Fibroblast of lung (primary cell): Measurements from ENCODE around the gene HMCN2. TPM values are rescaled to one million over a fixed set of nuclear protein-coding genes. Genes with fewer than 3 reads are reported as not detected.
"Not testable (repeated sequence)": the region's sequence is repeated elsewhere in the genome, so short reads cannot be mapped to it uniquely, and the experiment has no call there.

ENCODE experiments used
- DNase-seq, 2 donors: peaks; one replicate each; pipeline versions ENCODE4 v3.0.0 to v3.0.0-alpha.2; 2010; ENCODE audit warnings: low read depth in 2 of 2
- H2AFZ ChIP-seq: 2 replicates; pipeline ENCODE4 v1.5.1; 2012; ENCODE audit warnings: low read length, control low read depth, inconsistent platforms
- H3K27ac ChIP-seq: 2 replicates; pipeline ENCODE4 v1.5.1; 2011; ENCODE audit warnings: low read length, control low read depth; ENCODE audit not compliant: insufficient read depth
- H3K27me3 ChIP-seq: 2 replicates; pipeline ENCODE4 v1.5.1; 2011; ENCODE audit warnings: mild to moderate bottlenecking, low read length; ENCODE audit not compliant: control insufficient read depth, insufficient read depth
- H3K36me3 ChIP-seq: 2 replicates; pipeline ENCODE4 v1.5.1; 2011; ENCODE audit warnings: low read length; ENCODE audit not compliant: control insufficient read depth, insufficient read depth
- H3K4me1 ChIP-seq: 2 replicates; pipeline ENCODE4 v1.5.1; 2011; ENCODE audit warnings: low read length; ENCODE audit not compliant: control insufficient read depth, insufficient read depth; ENCODE audit errors: extremely low read depth
- H3K4me2 ChIP-seq: 2 replicates; pipeline ENCODE4 v1.5.1; 2011; ENCODE audit warnings: low read length, control low read depth; ENCODE audit not compliant: insufficient read depth; ENCODE audit errors: extremely low read depth
- H3K4me3 ChIP-seq, 4 experiments: fragments of 200-600 bp in 1 of 4; sonication (generic) in 1 of 4; replicated peaks in 1 of 4; 2 replicates each; pipeline ENCODE4 v1.5.1; 2011 to 2016; ENCODE audit warnings: low read length in 4 of 4, low read depth in 3 of 4, mild to moderate bottlenecking in 3 of 4, control low read depth in 2 of 4, inconsistent platforms in 1 of 4, mixed read lengths in 1 of 4; ENCODE audit not compliant: insufficient read depth in 1 of 4; ENCODE audit errors: control extremely low read depth in 1 of 4
- H3K79me2 ChIP-seq: 2 replicates; pipeline ENCODE4 v1.5.1; 2012; ENCODE audit warnings: mild to moderate bottlenecking, low read length, inconsistent platforms; ENCODE audit not compliant: control insufficient read depth, insufficient read depth
- H3K9ac ChIP-seq: 2 replicates; pipeline ENCODE4 v1.5.1; 2011; ENCODE audit warnings: mild to moderate bottlenecking, low read length, control low read depth; ENCODE audit not compliant: insufficient read depth
- H3K9me3 ChIP-seq: 2 replicates; pipeline ENCODE4 v1.5.1; 2012; ENCODE audit warnings: low read depth, low read length; ENCODE audit not compliant: control insufficient read depth, insufficient read depth
- H4K20me1 ChIP-seq: 2 replicates; pipeline ENCODE4 v1.5.1; 2011; ENCODE audit warnings: low read length; ENCODE audit not compliant: control insufficient read depth, insufficient read depth; ENCODE audit errors: extremely low read depth
- EZH2 ChIP-seq: IDR thresholded peaks from 2 replicates; pipeline ENCODE4 v1.5.1; 2012; ENCODE audit warnings: low read length, control low read depth, mild to moderate bottlenecking; ENCODE audit errors: missing control alignments
- polyA plus RNA-seq, 2 donors: library from polyadenylated mRNA; depleted of rRNA in 1 of 2; stranded (reverse) in 1 of 2; unstranded in 1 of 2; fragments of >200 nt; gene quantifications; 2 replicates each; pipeline ENCODE4 v1.2.1, GENCODE V29; 2011 to 2012; ENCODE audit warnings: missing spikeins in 1 of 2
- total RNA-seq: library from RNA; depleted of rRNA; stranded (reverse); fragments of >200 nt; gene quantifications from 2 replicates; pipeline ENCODE4 v1.2.1, GENCODE V29; 2014
- TF ChIP-seq, protein P1 (sequence below), 2 donors: IDR thresholded peaks in 1 of 2; conservative IDR thresholded peaks in 1 of 2; 1 replicate in 1 of 2; 2 replicates in 1 of 2; pipeline ENCODE4 v1.5.1; 2011 to 2012; ENCODE audit warnings: low read length in 2 of 2, control low read depth in 1 of 2, inconsistent platforms in 1 of 2, low read depth in 1 of 2, mild to moderate bottlenecking in 1 of 2

Gene HMCN2
- total and polyA plus RNA-seq, 2 donors (not counting 1 experiment from before 2014, with no cell fraction given): under 0.01 TPM; not detected in 1

DNA sequence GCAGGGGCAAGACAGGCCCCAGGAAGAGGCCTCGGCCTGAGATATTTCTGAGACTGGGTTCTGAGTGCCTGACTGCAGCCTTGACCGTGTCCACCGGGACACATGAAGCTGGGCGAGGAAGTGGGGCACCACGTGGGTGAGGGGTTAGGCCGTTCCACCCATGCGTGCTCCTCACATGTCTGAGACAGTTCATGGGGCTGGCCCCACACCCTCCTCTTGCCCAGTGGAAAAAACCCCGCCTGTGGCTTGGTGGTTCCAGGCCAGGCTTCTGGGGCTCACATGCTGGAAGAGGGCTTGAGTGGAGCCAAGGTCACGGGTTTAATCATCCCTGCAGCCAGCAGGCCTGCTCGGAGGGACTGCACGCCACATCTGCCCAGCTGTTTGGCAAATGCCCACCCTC is 11.4 kb downstream of the HMCN2 start:
- TF ChIP-seq EZH2: no peak
- TF ChIP-seq, protein P1, sequence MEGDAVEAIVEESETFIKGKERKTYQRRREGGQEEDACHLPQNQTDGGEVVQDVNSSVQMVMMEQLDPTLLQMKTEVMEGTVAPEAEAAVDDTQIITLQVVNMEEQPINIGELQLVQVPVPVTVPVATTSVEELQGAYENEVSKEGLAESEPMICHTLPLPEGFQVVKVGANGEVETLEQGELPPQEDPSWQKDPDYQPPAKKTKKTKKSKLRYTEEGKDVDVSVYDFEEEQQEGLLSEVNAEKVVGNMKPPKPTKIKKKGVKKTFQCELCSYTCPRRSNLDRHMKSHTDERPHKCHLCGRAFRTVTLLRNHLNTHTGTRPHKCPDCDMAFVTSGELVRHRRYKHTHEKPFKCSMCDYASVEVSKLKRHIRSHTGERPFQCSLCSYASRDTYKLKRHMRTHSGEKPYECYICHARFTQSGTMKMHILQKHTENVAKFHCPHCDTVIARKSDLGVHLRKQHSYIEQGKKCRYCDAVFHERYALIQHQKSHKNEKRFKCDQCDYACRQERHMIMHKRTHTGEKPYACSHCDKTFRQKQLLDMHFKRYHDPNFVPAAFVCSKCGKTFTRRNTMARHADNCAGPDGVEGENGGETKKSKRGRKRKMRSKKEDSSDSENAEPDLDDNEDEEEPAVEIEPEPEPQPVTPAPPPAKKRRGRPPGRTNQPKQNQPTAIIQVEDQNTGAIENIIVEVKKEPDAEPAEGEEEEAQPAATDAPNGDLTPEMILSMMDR (conservative IDR thresholded peaks at IDR 0.05 in 1 of 2, IDR thresholded peaks at IDR 0.05 in 1 of 2; ENCODE audit: low read depth in 1 of 2, low read length in 2 of 2): no peak
- no peak overlapping the region for H3K9ac ChIP-seq
- H3K36me3 ChIP-seq: no peaks in the 10 kb centered on the region
- no peak overlapping the region for H3K4me3 ChIP-seq
- no peaks in the 10 kb centered on the region for H3K79me2 ChIP-seq
- H4K20me1 ChIP-seq: no peaks in the 10 kb centered on the region
- H3K4me2 ChIP-seq: no peak overlapping the region
- H3K27me3 ChIP-seq: no peaks in the 10 kb centered on the region
- DNase-seq: no peak
- H3K9me3 ChIP-seq: no peaks in the 10 kb centered on the region
- no peaks in the 10 kb centered on the region for H3K4me1 ChIP-seq
- no peak overlapping the region for H3K27ac ChIP-seq
- H2AFZ ChIP-seq: no peak overlapping the region

DNA sequence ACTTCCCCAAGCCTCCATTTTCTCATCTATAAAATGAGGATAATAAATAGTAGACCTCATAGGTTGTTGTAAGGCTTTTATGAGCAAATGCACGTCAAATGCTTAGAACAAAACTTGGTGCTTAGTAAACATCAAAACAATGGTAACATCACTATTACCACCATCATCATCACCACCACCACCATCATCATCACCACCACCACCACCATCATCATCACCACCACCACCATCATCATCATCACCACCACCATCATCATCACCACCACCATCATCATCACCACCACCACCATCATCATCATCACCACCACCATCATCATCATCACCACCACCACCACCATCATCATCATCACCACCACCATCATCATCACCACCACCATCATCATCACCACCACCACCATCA is 12.0 kb downstream of the HMCN2 start:
- H3K4me3 ChIP-seq, H2AFZ ChIP-seq, H3K36me3 ChIP-seq, H3K27ac ChIP-seq, H3K27me3 ChIP-seq, H3K4me2 ChIP-seq, H3K79me2 ChIP-seq, H3K9me3 ChIP-seq, H4K20me1 ChIP-seq, H3K4me1 ChIP-seq, H3K9ac ChIP-seq, DNase-seq: not testable (repeated sequence)

DNA sequence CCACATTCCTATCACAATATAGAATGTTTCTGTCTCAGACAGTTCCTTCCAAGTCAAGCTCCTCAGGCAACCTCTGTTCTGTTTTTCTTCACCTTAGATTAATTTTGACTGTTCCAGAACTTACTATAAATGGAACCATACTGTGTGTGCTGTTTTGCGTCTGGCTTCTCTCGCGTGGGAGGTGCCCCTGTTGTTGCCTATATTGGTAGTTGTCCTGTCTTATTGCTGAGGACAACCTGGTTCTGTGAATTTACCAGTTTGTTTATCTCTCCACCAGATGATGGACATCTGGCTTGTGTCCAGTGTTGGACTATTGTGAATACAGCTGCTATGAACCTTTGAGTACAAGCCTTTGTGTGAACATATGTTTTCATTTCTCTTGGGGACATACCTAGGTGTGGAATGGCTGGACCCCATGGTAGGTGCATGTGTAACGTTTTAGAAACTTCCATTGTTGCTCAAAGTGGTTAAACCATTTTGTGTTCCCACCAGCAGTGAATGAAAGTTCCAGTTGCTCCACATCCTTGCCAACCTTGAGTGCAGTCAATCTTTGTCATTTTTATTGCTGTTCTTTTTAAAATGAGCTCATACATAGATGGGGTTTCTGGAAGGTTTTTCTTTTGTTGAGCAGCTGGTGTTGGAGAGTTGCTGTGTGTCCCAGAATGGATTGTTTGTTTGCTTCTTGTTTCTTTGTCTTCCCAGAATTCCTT is 18.1 kb downstream of the HMCN2 start:
- H3K9me3 ChIP-seq: no peaks in the 10 kb centered on the region
- no peaks in the 10 kb centered on the region for H3K79me2 ChIP-seq
- no peaks in the 10 kb centered on the region for H3K36me3 ChIP-seq
- DNase-seq: no peak
- no peaks in the 10 kb centered on the region for H3K4me1 ChIP-seq
- no peaks in the 10 kb centered on the region for H4K20me1 ChIP-seq
- H2AFZ ChIP-seq: no peak overlapping the region
- H3K27ac ChIP-seq: no peak overlapping the region
- H3K27me3 ChIP-seq: peaks cover 21% of the 10 kb centered on the region
- H3K4me2 ChIP-seq: no peak overlapping the region
- H3K4me3 ChIP-seq: no peak overlapping the region
- no peak overlapping the region for H3K9ac ChIP-seq
- no peak for TF ChIP-seq EZH2
- TF ChIP-seq, protein P1 (conservative IDR thresholded peaks at IDR 0.05 in 1 of 2, IDR thresholded peaks at IDR 0.05 in 1 of 2; ENCODE audit: low read depth in 1 of 2, low read length in 2 of 2): no peak
